ENCODE results near the gene STX19.

Gene STX19

DNA sequence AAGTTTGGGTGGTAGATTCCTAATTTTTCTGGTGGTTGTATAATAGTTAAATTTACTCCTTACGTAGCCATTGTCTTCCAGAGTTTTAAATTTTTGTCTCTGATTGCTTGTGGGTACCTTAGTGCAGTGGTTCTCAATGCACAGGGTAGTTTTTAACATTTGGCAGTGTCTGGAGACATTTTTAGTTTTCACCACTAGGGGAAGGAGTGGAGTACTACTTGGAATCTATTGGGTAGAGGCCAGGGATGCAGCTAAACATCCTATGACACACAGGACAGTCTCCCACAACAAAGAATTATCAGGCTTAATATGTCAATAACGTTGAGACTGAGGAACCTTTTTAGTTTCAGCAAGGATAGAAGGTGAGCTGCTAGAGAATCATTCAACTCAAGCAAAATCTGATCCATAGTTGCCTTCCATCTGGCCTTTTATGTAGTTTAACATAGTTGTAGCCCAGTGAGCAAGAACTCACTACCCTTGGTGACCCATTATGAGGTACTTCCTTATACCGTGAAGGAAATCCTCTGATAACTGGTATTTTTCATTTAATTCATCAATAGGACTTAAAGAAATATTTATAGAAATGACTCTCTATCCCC, 8.6 kb upstream of the STX19 start:
- DNase-seq (ENCODE audit: low read depth in 2 of 2): no peak

DNA sequence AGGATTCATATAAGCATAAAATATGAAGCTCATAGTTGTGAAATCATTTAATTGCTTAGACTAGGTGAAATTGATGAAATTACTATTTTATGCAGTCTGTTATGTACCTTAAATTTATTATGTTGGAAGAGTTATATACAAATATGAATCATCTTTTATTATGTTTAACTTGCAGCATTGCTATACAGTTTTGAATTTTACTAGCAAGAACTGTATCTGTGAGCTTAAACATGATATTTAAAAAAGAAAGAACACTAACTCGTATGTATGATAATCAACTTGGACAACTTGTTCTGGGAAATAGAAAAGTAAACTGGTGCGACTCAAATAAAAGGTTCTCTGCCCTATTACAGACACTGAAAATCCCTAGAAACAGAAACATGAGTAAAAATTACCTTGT, 1.8 kb downstream of the STX19 start:
- DNase-seq (ENCODE audit: low read depth in 2 of 2): no peak

DNA sequence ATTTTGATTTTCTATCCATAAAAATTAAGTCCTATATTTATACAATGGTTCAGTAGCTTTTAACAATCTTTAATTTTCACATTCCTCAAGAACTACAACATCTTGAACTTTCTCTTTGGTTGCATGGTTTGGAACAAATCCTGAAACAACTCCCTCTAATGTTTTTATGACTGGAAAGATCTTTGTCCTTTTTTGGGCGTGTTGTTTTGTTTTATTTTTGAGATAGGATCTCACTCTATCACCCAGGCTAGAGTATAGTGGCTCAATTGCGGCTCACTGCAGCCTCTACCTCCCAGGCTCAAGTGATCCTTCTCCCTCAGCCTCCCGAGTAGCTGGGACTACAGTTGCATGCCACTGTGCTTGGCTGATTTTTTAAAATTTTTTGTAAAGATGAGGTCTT, 4.0 kb downstream of the STX19 start:
- no peak for DNase-seq (ENCODE audit: low read depth in 2 of 2)

DNA sequence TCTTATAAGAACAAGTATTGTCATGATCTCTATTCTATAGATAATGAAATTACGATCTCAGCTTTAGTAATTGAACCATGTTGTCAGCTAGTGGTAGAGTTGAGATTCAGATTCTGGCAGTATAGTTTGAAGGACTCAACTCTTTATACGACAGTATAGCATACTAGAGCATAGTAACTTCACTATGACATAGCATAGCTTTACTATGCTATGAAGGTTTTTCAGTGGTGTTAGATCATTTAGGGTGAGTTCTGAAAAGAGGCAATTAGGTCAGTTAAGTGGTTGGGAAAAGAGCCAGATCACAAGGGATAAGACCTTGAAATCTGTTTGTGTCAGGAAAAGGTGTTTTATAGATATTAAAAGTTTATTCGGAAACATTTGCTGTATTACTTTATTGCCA, 8.1 kb downstream of the STX19 start:
- no peak for DNase-seq (ENCODE audit: low read depth in 2 of 2)

DNA sequence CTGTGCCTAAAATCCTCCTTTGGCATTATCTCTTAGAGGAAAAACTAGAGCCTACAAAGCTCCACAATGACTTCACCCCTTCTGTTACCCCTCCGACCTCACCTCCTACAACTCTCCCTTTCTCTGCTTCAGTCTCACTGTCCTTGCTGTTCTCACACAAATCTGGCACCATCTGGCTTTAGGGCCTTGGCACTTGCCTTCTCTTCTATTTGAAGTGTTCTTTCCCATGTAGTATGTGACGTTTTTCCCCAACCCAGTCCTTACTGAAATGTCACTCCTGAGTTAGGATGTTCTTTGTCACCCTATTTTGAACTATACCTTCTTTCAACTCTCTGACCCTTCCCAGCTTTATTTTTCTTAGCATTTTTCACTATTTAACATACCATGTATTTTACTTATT, 8.7 kb downstream of the STX19 start:
- no peak for DNase-seq (ENCODE audit: low read depth in 2 of 2)

DNA sequence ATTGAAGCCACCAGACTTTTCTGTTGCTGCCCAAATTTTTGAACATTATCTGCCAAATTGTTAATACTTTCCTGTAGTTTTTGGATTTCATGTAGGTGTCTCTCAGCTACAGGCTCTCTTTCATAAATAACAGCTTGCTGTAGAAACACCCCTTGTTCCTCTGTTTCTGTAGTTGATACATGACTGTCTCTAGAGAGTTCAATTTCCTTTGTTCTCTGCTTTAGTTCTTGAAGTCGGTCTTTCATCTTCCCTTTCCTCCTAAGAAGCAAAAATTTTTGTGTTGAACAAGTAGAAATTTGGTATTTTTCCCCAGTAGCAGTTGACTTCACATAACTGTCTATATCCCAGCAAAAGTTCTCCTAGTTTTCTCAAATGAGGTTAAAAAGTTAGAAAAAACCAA, 13.4 kb downstream of the STX19 start:
- DNase-seq (ENCODE audit: low read depth in 2 of 2): no peak

DNA sequence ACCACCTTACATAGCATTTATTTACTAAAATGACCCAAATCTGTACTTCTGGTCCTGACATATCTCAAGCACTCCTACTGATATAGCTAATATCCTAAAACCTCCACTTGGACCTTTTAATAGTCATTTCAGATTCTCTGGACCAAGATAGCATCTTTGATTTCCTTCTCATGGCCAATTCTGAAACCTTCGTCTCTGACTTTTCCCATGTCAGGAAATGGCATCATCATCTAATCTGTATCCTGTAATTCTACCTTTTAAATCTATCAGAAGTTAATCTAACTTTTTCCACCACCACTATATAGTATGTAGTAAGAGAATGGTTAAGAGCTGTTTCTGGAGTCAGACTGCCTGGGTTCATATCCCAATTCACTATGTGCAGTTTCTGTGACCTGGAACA, 16.2 kb downstream of the STX19 start:
- no peak for DNase-seq (ENCODE audit: low read depth in 2 of 2)

- no peak for DNase-seq (ENCODE audit: low read depth in 2 of 2)
Measured at GRCh38 chr3:94011233-94011711, 17.1 kb downstream of the STX19 start.

DNA sequence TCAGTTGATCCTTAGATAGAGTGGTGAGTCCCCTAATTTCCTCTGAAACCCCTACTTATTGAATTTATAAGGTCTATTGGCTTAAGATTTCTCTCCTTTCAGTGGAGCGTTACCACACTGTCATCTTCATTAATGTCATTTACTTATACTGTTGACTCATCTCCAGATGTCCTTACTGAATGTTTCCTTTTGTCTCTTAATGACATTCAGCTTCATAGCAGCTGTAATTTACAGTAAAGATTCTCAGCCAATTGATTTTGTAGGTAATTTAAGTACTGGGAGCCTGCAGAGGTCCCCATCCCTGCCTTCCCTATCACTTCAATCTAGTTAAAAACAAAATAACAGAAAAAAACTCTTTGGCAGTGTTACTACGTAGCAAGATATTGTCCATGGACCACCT, 18.8 kb downstream of the STX19 start:
- no peak for DNase-seq (ENCODE audit: low read depth in 2 of 2)

DNA sequence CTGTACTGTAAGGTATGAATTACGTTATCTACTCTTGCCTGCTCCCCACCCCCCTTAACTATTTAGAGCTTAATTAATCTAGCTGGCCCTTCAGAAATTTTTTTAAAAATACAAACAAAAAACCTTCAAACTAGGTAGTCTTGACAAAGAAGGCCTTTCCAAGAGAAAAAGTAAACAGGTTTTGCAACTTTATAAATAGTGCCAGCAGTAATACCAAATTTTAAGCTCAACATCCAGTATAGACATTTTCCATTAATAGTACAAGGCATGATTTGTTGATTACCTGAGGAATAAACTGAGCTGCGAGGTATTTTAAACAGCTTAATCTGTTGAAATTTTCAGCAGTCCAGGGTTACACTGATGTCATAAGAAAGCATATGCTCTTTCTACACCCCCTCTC, 20.1 kb downstream of the STX19 start:
- DNase-seq (ENCODE audit: low read depth in 2 of 2): no peak

DNA sequence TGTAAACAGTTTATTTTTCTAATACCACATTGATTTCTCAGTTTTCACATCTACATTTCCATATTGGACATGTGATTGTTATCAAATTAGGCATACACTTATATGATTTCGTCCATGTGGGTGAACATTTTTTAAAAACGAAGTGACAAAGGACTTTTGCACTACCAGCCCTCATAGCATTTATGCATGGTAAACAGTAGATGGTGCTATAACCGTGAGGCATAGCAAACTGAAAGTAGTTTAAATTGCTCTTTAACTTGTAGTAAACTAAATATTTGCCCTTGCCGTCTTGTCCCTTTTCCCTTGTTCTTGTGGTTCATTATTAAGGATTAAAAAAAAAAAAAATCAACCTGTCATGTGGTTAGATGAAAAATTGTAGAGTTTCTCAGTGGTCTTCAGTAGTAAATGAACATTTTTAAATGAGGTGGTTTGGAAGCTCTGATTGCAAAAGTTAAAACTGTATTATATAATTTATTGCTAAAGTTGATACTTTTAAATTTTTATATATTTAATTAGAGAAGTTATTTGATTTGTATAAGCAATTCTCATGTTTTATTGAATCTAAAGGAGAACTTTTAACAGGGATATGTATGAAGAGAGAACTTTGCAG, 24.0 kb downstream of the STX19 start:
- no peak for DNase-seq (ENCODE audit: low read depth in 2 of 2)

GRCh38 chr3:94001827-94002495, 26.4 kb downstream of the STX19 start:
- no peak for DNase-seq (ENCODE audit: low read depth in 2 of 2)

- DNase-seq (ENCODE audit: low read depth in 2 of 2): no peak
Measured at GRCh38 chr3:94001191-94001590, 27.2 kb downstream of the STX19 start.

DNA sequence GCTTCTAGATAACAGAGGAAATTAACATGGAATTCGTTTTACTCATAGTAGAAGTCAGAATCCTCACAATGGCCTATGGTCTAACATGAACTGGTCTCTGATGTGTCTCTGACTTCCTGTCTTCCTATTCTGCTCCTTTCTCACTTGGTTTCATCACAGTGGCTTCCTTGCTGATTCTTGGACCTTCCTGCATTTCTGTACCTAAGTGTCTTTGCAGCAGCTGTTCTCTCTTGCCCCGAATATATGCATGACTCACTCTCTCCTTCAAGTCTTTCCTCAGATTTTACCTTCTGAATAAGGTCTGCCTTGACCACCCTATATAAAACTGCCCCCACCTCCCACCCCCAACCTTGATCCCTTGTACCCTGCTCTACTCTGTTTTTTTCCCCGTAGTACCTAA, 34.3 kb downstream of the STX19 start:
- no peak for DNase-seq (ENCODE audit: low read depth in 2 of 2)

DNA sequence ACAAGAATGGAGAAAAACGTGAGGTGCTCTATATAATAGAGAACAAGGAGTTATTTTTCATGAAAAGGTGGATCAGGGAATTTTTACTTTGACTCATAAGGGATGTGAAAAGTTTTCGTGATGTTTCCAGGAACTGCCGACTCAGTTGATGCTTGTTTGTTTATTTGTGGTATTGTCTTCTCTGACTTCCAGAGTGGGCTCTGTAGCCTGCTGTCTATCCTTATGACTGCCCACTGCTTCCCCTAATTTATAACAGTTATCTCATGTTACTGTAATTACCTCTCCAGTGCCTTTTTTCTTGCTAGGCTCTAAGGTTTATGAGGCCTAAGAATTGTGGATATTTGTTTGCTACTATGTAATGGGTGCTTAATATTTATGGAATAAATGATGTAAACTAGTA, 36.2 kb downstream of the STX19 start:
- no peak for DNase-seq (ENCODE audit: low read depth in 2 of 2)

- DNase-seq (ENCODE audit: low read depth in 2 of 2): no peak
Measured at GRCh38 chr3:93991631-93992030, 36.8 kb downstream of the STX19 start.

GRCh38 chr3:93989241-93989640, 39.2 kb downstream of the STX19 start:
- DNase-seq (ENCODE audit: low read depth in 2 of 2): no peak

DNA sequence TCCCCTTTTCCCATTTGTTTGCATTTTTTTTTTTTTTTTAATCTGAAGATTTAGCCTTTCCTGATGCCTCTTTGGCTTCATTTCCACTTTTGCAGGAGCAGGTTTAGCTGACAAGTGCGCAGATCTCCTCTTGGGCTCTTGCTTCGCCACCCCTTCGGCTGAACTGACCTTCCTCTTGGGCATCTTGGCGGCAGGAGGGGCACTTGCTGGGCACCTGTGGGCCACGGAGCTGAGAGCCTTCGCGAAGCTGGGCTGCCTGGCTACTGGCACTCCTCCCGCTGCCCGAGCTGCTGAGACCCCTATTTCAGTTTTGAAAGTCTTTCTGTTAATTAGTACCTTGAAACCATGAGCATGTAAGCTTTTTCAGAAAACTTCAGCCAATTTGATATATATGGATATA, 39.6 kb downstream of the STX19 start:
- no peak for DNase-seq (ENCODE audit: low read depth in 2 of 2)

DNA sequence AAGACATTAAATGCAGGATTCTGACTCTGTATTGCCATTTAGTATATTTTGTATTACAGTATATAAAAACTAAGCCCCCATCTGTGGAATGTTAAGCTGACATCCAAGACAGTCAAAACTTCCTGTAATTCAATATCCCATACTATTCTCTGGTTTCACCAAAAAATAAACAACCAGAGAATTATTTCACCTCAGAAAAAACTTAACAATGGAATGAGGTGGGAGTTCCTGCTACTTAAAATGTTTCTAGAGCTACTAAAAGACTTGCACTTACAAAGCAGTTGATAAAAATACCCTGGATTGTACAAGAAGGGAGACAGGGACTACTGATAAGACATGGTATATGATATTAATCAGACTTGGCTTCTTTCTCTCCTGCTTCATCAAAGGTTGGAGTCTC, 40.1 kb downstream of the STX19 start:
- DNase-seq (ENCODE audit: low read depth in 2 of 2): no peak

GRCh38 chr3:93984618-93985017, 43.8 kb downstream of the STX19 start:
- DNase-seq (ENCODE audit: low read depth in 2 of 2): no peak

DNA sequence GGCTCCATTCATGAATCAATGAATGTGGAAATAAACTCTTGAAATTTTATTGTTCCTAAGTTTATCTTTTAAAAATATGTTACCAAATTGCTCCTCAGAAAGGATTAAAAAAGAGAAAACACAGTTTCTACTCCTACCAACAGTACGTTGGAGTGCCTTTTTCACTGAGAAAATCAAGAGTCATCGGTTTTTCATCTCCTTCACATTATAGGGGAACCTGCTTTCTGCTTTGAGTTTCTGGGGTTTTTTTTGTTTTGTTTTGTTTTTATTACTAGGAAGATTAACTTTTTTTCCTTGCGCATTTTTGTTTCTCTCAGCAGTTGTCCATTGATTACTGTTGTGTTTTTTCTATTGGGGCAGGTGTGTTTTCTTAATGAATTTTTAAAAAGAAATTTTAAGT, 45.0 kb downstream of the STX19 start:
- no peak for DNase-seq (ENCODE audit: low read depth in 2 of 2)

GRCh38 chr3:93981649-93982048, 46.7 kb downstream of the STX19 start:
- DNase-seq (ENCODE audit: low read depth in 2 of 2): no peak

DNA sequence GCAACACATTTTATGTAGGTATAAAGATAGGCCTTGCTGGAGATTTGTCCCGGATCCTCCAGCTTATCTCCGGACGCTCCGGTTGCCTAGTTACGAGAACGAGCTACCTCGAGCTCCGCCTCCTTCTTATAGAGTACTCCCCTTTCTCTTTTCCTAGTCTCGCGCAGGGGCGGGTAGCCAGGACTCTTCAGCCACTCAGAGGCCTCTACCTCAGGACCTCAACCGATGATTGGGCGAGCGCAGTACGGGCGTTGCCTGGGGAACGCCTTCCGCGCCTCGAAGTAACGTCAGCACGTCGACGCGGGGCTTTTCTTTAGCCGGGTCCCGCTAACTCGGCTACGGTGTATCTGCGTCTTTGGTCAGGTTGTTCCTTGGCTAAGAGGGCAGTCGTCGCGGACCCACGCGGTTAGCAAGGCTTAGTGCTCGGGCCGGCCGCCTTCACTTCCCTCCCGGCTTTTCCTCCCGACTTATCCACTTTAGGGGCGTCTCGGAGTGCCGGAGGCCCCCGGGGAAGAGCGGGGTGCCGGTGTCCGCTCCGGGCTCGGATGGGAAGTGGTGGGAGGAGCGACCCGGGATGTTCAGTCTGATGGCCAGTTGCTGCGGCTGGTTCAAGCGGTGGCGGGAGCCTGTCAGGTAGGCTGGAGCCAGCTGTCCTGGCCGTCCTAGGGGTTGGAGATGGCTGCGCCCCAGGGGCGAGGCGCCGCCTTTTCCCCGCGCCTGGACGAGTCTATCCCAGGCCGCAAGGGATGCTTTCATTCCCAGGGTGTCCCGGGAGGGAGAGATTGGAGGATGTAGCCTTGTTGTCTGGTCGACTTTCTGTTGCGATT, 48.3 kb downstream of the STX19 start, which contains the start of gene ARL13B:
Gene ARL13B, plus strand, starts transcription at position 306 of the 827 bp plus-strand sequence. Its CDS starts 269 bp downstream, at position 575.
- DNase-seq (ENCODE audit: low read depth in 2 of 2): peak; percentile 78 to 93

Measured in activated CD8-positive, alpha-beta memory T cell treated with anti-CD3 and anti-CD28 coated beads for 4 hours (primary cell).